Skeletal muscle tissue (tissue), 4 donors: ENCODE measurements around the gene SH2D3C. TPM values are rescaled to one million over a fixed set of nuclear protein-coding genes. Genes with fewer than 3 reads are reported as not detected.

Experiments used
- H3K27ac ChIP-seq: one replicate; pipeline ENCODE4 v1.7.0; 2013; ENCODE audit warnings: mild to moderate bottlenecking, low read depth, low read length, inconsistent platforms
- H3K27me3 ChIP-seq, 3 donors: one replicate each; pipeline ENCODE4 v1.7.0; 2013; ENCODE audit warnings: low read length in 3 of 3; ENCODE audit not compliant: control insufficient read depth in 3 of 3, insufficient read depth in 3 of 3
- H3K36me3 ChIP-seq, 3 donors: one replicate each; pipeline ENCODE4 v1.7.0; 2013; ENCODE audit warnings: low read length in 3 of 3; ENCODE audit not compliant: control insufficient read depth in 3 of 3, insufficient read depth in 3 of 3
- H3K4me1 ChIP-seq, 3 donors: one replicate each; pipeline ENCODE4 v1.7.0; 2013; ENCODE audit warnings: low read length in 3 of 3, mild to moderate bottlenecking in 3 of 3; ENCODE audit not compliant: control insufficient read depth in 3 of 3, insufficient read depth in 3 of 3
- H3K4me3 ChIP-seq, 3 donors: one replicate each; pipeline ENCODE4 v1.7.0; 2013; ENCODE audit warnings: low read length in 3 of 3
- H3K9ac ChIP-seq, 3 donors: one replicate each; pipeline ENCODE4 v1.7.0; 2013; ENCODE audit warnings: low read length in 3 of 3, mild to moderate bottlenecking in 3 of 3, moderate library complexity in 2 of 3, low read depth in 1 of 3
- H3K9me3 ChIP-seq, 3 donors: one replicate each; pipeline ENCODE4 v1.7.0; 2013; ENCODE audit warnings: low read length in 3 of 3; ENCODE audit not compliant: control insufficient read depth in 3 of 3
- total RNA-seq: library from RNA; depleted of rRNA; stranded (reverse); fragments of >200 nt; gene quantifications from one replicate; pipeline ENCODE4 v1.2.3, GENCODE V29; 2014
- donor health status: Osteomylitis.

The SH2D3C gene
- total RNA-seq, 1 donor from 2014 or later, result 15.1 TPM

GRCh38 chr9:127808347-127809001, 30.0 kb upstream of the SH2D3C start:
- Histone ChIP-seq H3K9me3 (no peaks in the 10 kb centered on the region), H3K9ac (no peak overlapping the region), H3K36me3 (peaks cover 46 to 50% (median 47%) of the 10 kb centered on the region in 3 donors), H3K4me3 (no peak overlapping the region), H3K27me3 (no peaks in the 10 kb centered on the region), H3K4me1 (peaks cover 13 to 18% (median 15%) of the 10 kb centered on the region in 3 donors), H3K27ac (no peak overlapping the region)

GRCh38 chr9:127806871-127807270, 28.4 kb upstream of the SH2D3C start:
- Histone ChIP-seq H3K27me3 (no peaks in the 10 kb centered on the region), H3K4me1 (peaks cover 20 to 26% (median 25%) of the 10 kb centered on the region in 3 donors), H3K27ac (no peak overlapping the region), H3K4me3 (no peak overlapping the region), H3K36me3 (peaks cover 38 to 41% (median 40%) of the 10 kb centered on the region in 3 donors), H3K9me3 (no peaks in the 10 kb centered on the region), H3K9ac (no peak overlapping the region)

- H3K9ac ChIP-seq, result peak overlapping the region in 1 of 3 donors; percentile 25
- H3K9me3 ChIP-seq, result no peaks in the 10 kb centered on the region
- peaks cover 35 to 38% (median 37%) of the 10 kb centered on the region in 3 donors for H3K36me3 ChIP-seq
- H3K4me3 ChIP-seq, result no peak overlapping the region
- no peaks in the 10 kb centered on the region for H3K27me3 ChIP-seq
- H3K27ac ChIP-seq, result no peak overlapping the region
- peaks cover 21 to 28% (median 27%) of the 10 kb centered on the region in 3 donors for H3K4me1 ChIP-seq
Measured at GRCh38 chr9:127805620-127806019, 27.2 kb upstream of the SH2D3C start.

GRCh38 chr9:127803507-127804352, 25.3 kb upstream of the SH2D3C start:
- Histone ChIP-seq H3K27ac (peak overlapping the region; percentile 85), H3K9ac (peak overlapping the region; percentile 90 to 98 (median 92))

GRCh38 chr9:127802576-127803443, 24.3 kb upstream of the SH2D3C start, which contains the start of gene FPGS:
Gene FPGS (plus strand): TSS chr9:127802882. CDS start chr9:127802925, 43 bp downstream.
- Histone ChIP-seq H3K27me3 (no peaks in the 10 kb centered on the region), H3K4me1 (peaks cover 21 to 28% (median 27%) of the 10 kb centered on the region in 3 donors), H3K36me3 (peaks cover 18 to 19% (median 19%) of the 10 kb centered on the region in 3 donors), H3K4me3 (peak within 1 kb of the TSS; percentile 89 to 93 (median 90)), H3K9me3 (no peaks in the 10 kb centered on the region), H3K27ac (peak within 1 kb of the TSS; percentile 85), H3K9ac (peak within 1 kb of the TSS; percentile 90 to 98 (median 92))

More at GRCh38 chr9:127803507-127804352, 25.3 kb upstream of the SH2D3C start:
- H3K36me3 ChIP-seq, result peaks cover 27 to 28% (median 27%) of the 10 kb centered on the region in 3 donors
- H3K4me1 ChIP-seq, result peaks cover 21 to 28% (median 27%) of the 10 kb centered on the region in 3 donors
- H3K4me3 ChIP-seq, result peak overlapping the region; percentile 89 to 93 (median 90)
- no peaks in the 10 kb centered on the region for H3K27me3 ChIP-seq
- no peaks in the 10 kb centered on the region for H3K9me3 ChIP-seq

- no peaks in the 10 kb centered on the region for H3K27me3 ChIP-seq
- peak overlapping the region; percentile 66 to 83 (median 73) for H3K9ac ChIP-seq
- H3K4me3 ChIP-seq, result peak overlapping the region; percentile 69 to 80 (median 75)
- H3K4me1 ChIP-seq, result peaks cover 21 to 27% (median 25%) of the 10 kb centered on the region in 3 donors
- H3K27ac ChIP-seq, result peak overlapping the region; percentile 85
- H3K9me3 ChIP-seq, result no peaks in the 10 kb centered on the region
- H3K36me3 ChIP-seq, result peaks cover 10 to 12% (median 12%) of the 10 kb centered on the region in 3 donors
Measured at GRCh38 chr9:127801955-127802575, 23.6 kb upstream of the SH2D3C start.

- Histone ChIP-seq H3K9me3 (no peaks in the 10 kb centered on the region), H3K27ac (peak overlapping the region; percentile 15), H3K4me3 (no peak overlapping the region), H3K9ac (peak overlapping the region in 1 of 3 donors; percentile 54), H3K4me1 (peaks cover 17 to 21% (median 19%) of the 10 kb centered on the region in 3 donors), H3K27me3 (no peaks in the 10 kb centered on the region), H3K36me3 (peaks cover 0 to 6% (median 0%) of the 10 kb centered on the region in 3 donors)
Measured at GRCh38 chr9:127796852-127797370, 18.4 kb upstream of the SH2D3C start.

- Histone ChIP-seq H3K36me3 (peaks cover 4 to 9% (median 4%) of the 10 kb centered on the region in 3 donors), H3K9ac (peak overlapping the region in 1 of 3 donors; percentile 54), H3K4me3 (peak overlapping the region in 1 of 3 donors; percentile 6), H3K9me3 (no peaks in the 10 kb centered on the region), H3K27me3 (no peaks in the 10 kb centered on the region), H3K27ac (peak overlapping the region; percentile 15), H3K4me1 (peaks cover 15 to 18% (median 17%) of the 10 kb centered on the region in 3 donors)
Measured at GRCh38 chr9:127796225-127796813, 17.9 kb upstream of the SH2D3C start.
